Epithelial cell of proximal tubule (primary cell): Measurements from ENCODE around the gene KIFC1. TPM values are rescaled to one million over a fixed set of nuclear protein-coding genes. Genes with fewer than 3 reads are reported as not detected.

Source experiments
- DNase-seq: peaks from one replicate; pipeline ENCODE4 v3.0.0-alpha.2; 2011; ENCODE audit warnings: low read depth
- H3K4me3 ChIP-seq: 2 replicates; pipeline ENCODE4 v1.5.1; 2011; ENCODE audit warnings: low read depth, mild to moderate bottlenecking, low read length
- CTCF ChIP-seq: conservative IDR thresholded peaks from 2 replicates; pipeline ENCODE4 v1.5.1; 2012; ENCODE audit warnings: low read depth, mild to moderate bottlenecking, low read length
- total RNA-seq: library from RNA; depleted of rRNA; stranded (reverse); fragments of >200 nt; gene quantifications from 2 replicates; pipeline ENCODE4 v1.2.3, GENCODE V29; 2015

The KIFC1 gene
- total RNA-seq, 1 donor from 2014 or later: 117 TPM

DNA sequence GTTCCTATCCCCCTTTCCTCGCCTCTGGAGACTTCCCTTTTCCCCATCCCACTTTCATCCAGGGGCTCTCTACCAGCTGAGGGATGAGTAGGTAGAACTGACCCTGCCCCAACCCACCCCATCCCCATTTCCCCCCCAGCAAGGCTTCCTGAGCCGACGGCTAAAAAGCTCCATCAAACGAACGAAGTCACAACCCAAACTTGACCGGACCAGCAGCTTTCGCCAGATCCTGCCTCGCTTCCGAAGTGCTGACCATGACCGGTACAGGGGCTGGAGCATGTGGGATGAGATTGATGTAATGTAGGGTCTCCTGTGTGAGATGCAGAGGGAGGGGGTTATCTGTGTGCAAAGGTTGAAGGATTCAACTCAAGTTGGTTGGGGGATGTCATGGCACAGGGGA lies 40.9 kb downstream of the KIFC1 start:
- no peak overlapping the region for H3K4me3 ChIP-seq
- no peak for TF ChIP-seq CTCF
- no peak for DNase-seq

DNA sequence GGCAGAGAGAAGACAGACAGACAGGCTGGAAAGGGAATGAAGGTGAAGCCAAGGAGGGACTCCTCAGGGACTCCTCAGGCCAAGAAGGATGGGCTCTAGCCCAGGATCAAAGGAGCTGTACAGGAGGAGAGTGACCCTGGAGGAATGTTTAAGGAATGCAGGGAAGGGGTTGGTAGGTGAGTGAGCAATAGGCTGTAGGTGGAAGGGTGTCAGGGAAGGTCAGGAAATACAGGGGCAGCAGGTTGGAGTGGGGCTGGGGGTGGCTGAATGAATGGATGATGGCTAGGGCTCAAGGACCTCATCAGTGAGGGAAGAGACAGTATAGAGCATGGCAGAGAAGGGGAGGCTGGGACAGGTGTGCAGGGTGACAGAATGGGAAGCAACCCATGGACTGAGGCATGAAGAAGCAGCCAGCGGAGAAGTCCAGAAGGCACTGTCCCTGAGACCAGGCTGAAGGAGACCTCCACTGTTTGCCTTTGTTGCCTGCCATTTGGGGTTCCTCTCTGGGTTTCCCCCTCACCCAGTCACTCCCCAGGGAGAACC lies 41.4 kb downstream of the KIFC1 start:
- no peak overlapping the region for H3K4me3 ChIP-seq
- no peak for TF ChIP-seq CTCF
- DNase-seq: no peak

DNA sequence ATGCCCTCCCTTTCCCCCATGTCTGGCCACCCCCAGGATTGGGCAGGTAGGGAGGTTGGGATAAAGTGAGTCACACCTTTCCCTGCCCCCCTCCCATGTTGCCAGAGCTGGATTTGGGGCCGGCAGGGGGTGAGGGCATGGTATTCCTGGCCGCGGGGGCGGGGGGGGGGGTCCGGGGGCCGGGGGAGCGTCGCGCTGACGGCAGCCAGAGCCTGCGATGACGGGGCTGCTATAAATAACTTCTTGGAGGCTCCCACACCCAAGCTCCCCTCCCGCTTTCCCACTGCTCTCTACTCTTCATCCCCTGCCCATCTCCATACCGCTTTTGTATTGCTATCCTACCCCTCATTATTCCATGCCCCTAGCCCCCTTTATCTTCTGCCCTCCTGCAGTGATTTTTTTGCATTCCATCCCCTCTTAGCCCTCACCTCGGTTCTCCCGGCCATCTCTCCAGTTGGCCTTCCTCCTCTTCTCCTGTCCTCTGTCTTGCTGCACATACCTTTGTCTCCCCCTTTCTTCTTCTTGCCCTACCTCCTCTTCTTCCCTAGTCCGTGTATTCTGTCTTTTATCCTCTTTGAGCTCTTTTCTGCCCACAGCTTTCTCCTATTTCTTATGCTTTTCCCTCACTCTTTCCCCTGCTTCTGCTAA lies 42.0 kb downstream of the KIFC1 start:
- TF ChIP-seq CTCF: no peak
- no peak overlapping the region for H3K4me3 ChIP-seq
- no peak for DNase-seq

GRCh38 chr6:33434961-33435360 lies 43.3 kb downstream of the KIFC1 start:
- TF ChIP-seq CTCF: no peak
- DNase-seq: no peak
- H3K4me3 ChIP-seq: no peak overlapping the region

DNA sequence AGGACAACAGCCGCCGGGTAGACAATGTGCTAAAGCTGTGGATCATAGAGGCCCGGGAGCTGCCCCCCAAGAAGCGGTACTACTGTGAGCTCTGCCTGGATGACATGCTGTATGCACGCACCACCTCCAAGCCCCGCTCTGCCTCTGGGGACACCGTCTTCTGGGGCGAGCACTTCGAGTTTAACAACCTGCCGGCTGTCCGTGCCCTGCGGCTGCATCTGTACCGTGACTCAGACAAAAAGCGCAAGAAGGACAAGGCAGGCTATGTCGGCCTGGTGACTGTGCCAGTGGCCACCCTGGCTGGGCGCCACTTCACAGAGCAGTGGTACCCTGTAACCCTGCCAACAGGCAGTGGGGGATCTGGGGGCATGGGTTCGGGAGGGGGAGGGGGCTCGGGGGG lies 46.0 kb downstream of the KIFC1 start:
- no peak for TF ChIP-seq CTCF
- DNase-seq: no peak
- H3K4me3 ChIP-seq: no peak overlapping the region

- no peak overlapping the region for H3K4me3 ChIP-seq
- no peak for TF ChIP-seq CTCF
- DNase-seq: no peak
These were observed 47.5 kb downstream of the KIFC1 start for GRCh38 chr6:33438978-33439594.
